Type B pancreatic cell (in vitro differentiated cells): Measurements from ENCODE around the gene PABPC4L. TPM values are rescaled to one million over a fixed set of nuclear protein-coding genes. Genes with fewer than 3 reads are reported as not detected.
A peak's percentile ranks its signal among the peaks of the same experiment; 100 is the strongest.
"Not testable (repeated sequence)": the region's sequence is repeated elsewhere in the genome, so short reads cannot be mapped to it uniquely, and the experiment has no call there.

ENCODE experiments used
- DNase-seq: peaks from one replicate; pipeline ENCODE4 v3.0.0; 2021; ENCODE audit warnings: mixed read lengths; ENCODE audit not compliant: unreplicated experiment; ENCODE audit errors: extremely low spot score
- H3K27ac Mint-ChIP-seq: 2 replicates; pipeline ENCODE4 v1.8.0; 2021; ENCODE audit warnings: mild to moderate bottlenecking, mixed read lengths
- H3K27me3 Mint-ChIP-seq: 2 replicates; pipeline ENCODE4 v1.8.0; 2021; ENCODE audit warnings: mixed read lengths
- H3K36me3 Mint-ChIP-seq: 2 replicates; pipeline ENCODE4 v1.8.0; 2021; ENCODE audit warnings: mixed read lengths
- H3K4me1 Mint-ChIP-seq: one replicate; pipeline ENCODE4 v1.8.0; 2021; ENCODE audit warnings: mixed read lengths; ENCODE audit not compliant: unreplicated experiment
- H3K4me3 Mint-ChIP-seq: 2 replicates; pipeline ENCODE4 v1.8.0; 2021; ENCODE audit warnings: mild to moderate bottlenecking, mixed read lengths
- H3K9me3 Mint-ChIP-seq: 2 replicates; pipeline ENCODE4 v1.8.0; 2021; ENCODE audit warnings: mixed read lengths
- CTCF ChIP-seq: fragments of 200-600 bp; sonication (generic); conservative IDR thresholded peaks from 2 replicates; pipeline ENCODE4 v1.5.0; 2021; ENCODE audit warnings: antibody characterized with exemption, mild to moderate bottlenecking
- total RNA-seq: library from RNA; stranded (reverse); gene quantifications from 2 replicates; pipeline ENCODE4 v1.2.1, GENCODE V29; 2021; ENCODE audit warnings: low replicate concordance

PABPC4L gene
- total RNA-seq, 1 donor from 2014 or later = 6.0 TPM

- Mint-ChIP-seq H3K27ac (no peak overlapping the region), H3K36me3 (no peaks in the 10 kb centered on the region), H3K4me1 (no peaks in the 10 kb centered on the region), H3K9me3 (peaks cover 4% of the 10 kb centered on the region), H3K4me3 (no peak overlapping the region), H3K27me3 (no peaks in the 10 kb centered on the region)
- no peak for DNase-seq
- no peak for TF ChIP-seq CTCF
These were observed 14.2 kb upstream of the PABPC4L start for GRCh38 chr4:134215620-134216344.

GRCh38 chr4:134207955-134208354 lies 6.4 kb upstream of the PABPC4L start:
- H3K27me3 Mint-ChIP-seq, H3K27ac Mint-ChIP-seq, H3K36me3 Mint-ChIP-seq, DNase-seq, H3K4me1 Mint-ChIP-seq, H3K4me3 Mint-ChIP-seq: not testable (repeated sequence)
- H3K9me3 Mint-ChIP-seq = peaks cover 11% of the 10 kb centered on the region

- TF ChIP-seq CTCF = no peak
- H3K9me3 Mint-ChIP-seq = peaks cover 13% of the 10 kb centered on the region
- DNase-seq = no peak
- peaks cover 3% of the 10 kb centered on the region for H3K27me3 Mint-ChIP-seq
- peaks cover under 1% of the 10 kb centered on the region for H3K36me3 Mint-ChIP-seq
- H3K4me1 Mint-ChIP-seq = peaks cover 4% of the 10 kb centered on the region
- no peak overlapping the region for H3K27ac Mint-ChIP-seq
- H3K4me3 Mint-ChIP-seq = peak overlapping the region; percentile 88
These were observed 772 bp upstream of the PABPC4L start for GRCh38 chr4:134202166-134202956.

GRCh38 chr4:134200811-134201215 lies 776 bp downstream of the PABPC4L start:
- Mint-ChIP-seq H3K27ac (peak overlapping the region; percentile 55), H3K4me3 (peak overlapping the region; percentile 88), H3K36me3 (no peaks in the 10 kb centered on the region), H3K27me3 (peaks cover 3% of the 10 kb centered on the region), H3K4me1 (peaks cover 4% of the 10 kb centered on the region), H3K9me3 (peaks cover 6% of the 10 kb centered on the region)
- no peak for DNase-seq
- no peak for TF ChIP-seq CTCF

- Mint-ChIP-seq H3K36me3 (no peaks in the 10 kb centered on the region), H3K27me3 (no peaks in the 10 kb centered on the region), H3K4me3 (no peak overlapping the region), H3K4me1 (no peaks in the 10 kb centered on the region), H3K9me3 (no peaks in the 10 kb centered on the region), H3K27ac (no peak overlapping the region)
- TF ChIP-seq CTCF = no peak
- no peak for DNase-seq
These were observed 11.6 kb downstream of the PABPC4L start for GRCh38 chr4:134189949-134190348.

- no peak overlapping the region for H3K27ac Mint-ChIP-seq
These were observed 12.1 kb downstream of the PABPC4L start for GRCh38 chr4:134189480-134189879.

More at GRCh38 chr4:134189480-134189879, 12.1 kb downstream of the PABPC4L start:
- H3K36me3 Mint-ChIP-seq = no peaks in the 10 kb centered on the region
- no peak overlapping the region for H3K4me3 Mint-ChIP-seq
- no peaks in the 10 kb centered on the region for H3K4me1 Mint-ChIP-seq
- TF ChIP-seq CTCF = no peak
- no peaks in the 10 kb centered on the region for H3K9me3 Mint-ChIP-seq
- DNase-seq = no peak
- H3K27me3 Mint-ChIP-seq = no peaks in the 10 kb centered on the region
